GM19468 (cell line): ENCODE results near the gene KRTAP9-1.
"Not testable (repeated sequence)": the region's sequence is repeated elsewhere in the genome, so short reads cannot be mapped to it uniquely, and the experiment has no call there.

Experiments
- ATAC-seq: cut with Tn5 transposase; IDR thresholded peaks from one replicate; pipeline ENCODE4 v1.9.1; 2021; ENCODE audit warnings: mild to moderate bottlenecking, moderate library complexity, moderate number of reproducible peaks; ENCODE audit not compliant: unreplicated experiment; ENCODE audit errors: extremely low read depth

The KRTAP9-1 gene, protein sequence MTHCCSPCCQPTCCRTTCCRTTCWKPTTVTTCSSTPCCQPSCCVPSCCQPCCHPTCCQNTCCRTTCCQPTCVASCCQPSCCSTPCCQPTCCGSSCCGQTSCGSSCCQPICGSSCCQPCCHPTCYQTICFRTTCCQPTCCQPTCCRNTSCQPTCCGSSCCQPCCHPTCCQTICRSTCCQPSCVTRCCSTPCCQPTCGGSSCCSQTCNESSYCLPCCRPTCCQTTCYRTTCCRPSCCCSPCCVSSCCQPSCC

DNA sequence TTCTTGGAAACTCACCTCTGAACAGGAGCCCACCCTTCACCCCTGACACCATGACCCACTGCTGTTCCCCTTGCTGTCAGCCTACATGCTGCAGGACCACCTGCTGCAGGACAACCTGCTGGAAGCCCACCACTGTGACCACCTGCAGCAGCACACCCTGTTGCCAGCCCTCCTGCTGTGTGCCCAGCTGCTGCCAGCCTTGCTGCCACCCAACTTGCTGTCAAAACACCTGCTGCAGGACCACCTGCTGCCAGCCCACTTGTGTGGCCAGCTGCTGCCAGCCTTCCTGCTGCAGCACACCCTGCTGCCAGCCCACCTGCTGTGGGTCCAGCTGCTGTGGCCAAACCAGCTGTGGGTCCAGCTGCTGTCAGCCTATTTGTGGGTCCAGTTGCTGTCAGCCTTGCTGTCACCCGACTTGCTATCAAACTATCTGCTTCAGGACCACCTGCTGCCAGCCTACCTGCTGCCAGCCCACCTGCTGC lies at the start of gene KRTAP9-1:
KRTAP9-1 (plus strand) TSS at position 51 of the 482 bp plus-strand sequence; CDS start at position 51, 0 bp downstream.
- not testable (repeated sequence) for ATAC-seq

DNA sequence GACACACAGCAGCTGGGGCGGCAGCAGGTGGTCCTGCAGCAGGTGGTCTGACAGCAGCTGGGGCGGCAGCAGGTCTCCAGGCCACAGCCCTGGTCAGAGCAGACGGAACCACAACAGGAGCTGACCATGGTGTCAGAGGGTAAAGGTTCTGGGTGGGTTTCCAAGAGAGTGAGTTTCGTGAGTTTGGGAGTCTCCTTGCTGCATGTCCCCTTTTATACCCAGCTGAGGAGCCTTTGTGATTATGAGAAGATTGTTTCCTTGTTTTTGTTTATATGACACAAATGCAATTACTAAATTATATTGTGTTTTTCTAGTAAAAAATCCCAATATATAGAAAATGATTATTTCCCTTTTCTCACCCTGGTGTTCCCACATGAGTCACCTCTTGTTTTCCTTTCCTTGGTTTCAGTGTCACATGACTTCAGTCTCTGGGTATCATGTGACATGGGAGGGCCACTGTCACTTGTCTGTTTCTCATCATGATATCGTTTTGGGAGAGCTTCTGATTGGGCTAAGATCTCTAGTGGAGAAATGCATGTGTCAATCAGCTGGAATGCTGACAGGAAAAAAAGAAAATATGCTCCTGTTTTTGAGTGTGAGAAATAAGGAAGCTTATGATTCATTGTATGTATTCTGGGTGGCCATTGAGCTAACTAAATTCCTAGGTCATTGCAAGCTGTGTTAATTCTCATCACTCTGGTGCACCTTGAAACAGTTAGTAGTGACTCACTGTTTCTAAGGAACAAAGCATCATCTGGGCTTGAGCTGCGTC lies 49.1 kb upstream of the KRTAP9-1 start, which contains the start of gene KRTAP4-6:
KRTAP4-6 (minus strand) TSS at position 185 of the 772 bp plus-strand sequence; CDS start at position 128, 57 bp downstream.
- ATAC-seq, result no peak

DNA sequence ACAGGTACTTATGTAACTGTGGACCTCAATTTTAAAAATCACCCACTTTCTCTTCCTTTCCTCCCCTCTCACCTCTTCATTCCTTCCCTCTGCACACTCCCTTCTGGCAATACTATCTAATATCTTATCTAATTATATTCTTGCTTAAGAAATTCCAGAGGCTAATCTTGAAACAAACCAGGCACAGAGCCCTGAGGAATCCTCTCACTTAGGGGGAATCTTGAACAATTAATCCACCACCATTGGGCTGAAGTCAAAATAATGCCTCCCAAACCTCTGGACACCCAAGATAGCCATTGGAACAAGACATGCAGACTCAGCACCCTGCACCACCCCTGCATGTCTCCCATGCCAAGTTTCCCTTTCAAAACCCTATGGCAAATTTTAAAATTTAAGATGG lies 48.3 kb upstream of the KRTAP9-1 start:
- ATAC-seq, result no peak

DNA sequence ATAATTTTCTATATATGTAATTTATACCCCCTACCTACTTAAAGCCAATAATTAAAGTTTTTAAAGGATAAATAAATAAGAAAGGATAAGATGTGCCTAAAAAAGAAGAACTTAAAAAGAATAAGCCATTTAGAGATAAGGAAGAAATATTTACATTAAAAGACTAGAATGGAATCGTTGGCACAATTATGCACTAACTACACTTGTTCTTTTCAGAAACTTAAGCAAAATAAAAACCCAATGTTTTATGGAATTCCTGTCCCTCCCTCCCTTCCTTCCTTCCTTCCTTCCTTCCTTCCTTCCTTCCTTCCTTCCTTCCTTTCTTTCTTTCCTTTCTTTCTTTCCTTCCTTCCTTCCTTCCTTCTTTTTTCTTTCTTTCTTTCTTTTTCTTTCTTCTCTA lies 44.8 kb upstream of the KRTAP9-1 start:
- ATAC-seq, result no peak

DNA sequence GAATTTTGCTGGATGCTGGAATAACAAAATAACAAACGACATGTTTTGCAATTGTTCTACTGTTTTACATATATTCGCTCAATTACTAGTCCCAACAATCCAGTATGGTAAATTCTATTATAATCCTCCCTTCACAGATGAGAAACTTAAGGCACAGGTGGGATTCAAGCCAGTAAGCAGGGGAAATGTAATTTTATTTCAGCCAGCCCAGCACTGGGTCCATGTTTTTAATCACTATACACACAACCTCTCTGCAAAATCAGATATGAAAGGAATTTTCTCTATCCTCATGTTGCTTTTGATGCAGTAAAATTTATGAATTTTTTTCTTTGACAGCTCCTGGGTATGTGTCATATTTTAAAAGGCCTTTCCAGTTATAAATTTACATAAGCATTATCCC lies 44.4 kb upstream of the KRTAP9-1 start:
- no peak for ATAC-seq

DNA sequence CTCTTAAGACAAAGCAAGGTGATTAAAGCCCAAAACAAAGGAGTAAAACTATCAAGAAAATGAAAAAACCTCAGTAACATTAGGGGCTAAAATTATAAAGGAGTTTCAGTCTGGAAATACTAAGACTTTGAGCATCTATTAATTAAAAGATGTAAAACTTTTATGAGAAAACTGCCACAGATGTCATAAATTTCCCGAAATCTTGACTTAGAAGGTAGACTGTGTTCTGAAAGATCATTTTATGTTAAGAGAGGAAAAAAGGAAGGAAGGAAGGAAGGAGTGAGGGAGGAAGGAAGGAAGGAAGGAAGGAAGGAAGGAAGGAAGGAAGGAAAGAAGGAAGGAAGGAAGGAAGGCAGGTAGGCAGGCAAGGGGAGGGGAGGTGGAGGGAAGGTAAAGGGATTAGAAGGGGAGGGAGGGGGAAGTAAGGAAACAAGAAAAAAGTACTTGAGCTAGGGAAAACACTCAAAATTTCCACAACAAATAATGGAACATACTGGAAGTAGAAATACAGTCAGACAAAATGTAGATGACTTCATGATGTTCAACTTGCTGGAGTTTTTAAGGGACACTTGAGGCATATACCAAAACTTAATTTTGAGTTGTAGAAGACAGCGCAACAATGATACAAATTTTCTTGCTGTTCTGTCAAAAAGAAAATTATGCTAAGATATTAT lies 42.0 kb upstream of the KRTAP9-1 start:
- ATAC-seq, result no peak

DNA sequence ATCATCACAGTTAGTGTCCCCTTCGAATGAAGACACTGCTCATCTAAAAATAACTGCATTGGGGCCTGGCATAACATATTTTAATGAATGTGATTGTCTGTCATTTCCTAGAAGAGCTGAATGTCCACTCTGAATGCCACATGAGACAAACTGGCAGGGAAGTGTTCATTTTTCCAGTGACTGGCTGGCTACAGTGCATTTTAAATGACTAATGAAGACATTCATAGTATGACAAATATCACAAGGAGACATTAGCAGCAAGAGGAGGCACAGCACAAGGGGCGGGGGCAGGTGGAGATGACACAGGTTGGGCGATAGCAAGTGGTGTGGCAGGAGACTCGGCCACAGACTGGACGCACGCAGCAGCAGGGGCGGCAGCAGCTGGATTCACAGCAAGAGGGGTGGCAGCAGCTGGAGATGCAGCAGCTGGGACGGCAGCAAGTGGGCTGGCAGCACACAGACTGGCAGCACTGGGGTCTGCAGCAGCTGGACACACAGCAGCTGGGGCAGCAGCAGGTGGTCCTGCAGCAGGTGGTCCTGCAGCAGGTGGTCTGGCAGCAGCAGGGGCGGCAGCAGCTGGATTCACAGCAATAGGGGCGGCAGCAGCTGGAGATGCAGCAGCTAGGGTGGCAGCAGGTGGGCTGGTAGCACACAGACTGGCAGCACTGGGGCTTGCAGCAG lies 40.6 kb upstream of the KRTAP9-1 start:
- ATAC-seq, result not testable (repeated sequence)

DNA sequence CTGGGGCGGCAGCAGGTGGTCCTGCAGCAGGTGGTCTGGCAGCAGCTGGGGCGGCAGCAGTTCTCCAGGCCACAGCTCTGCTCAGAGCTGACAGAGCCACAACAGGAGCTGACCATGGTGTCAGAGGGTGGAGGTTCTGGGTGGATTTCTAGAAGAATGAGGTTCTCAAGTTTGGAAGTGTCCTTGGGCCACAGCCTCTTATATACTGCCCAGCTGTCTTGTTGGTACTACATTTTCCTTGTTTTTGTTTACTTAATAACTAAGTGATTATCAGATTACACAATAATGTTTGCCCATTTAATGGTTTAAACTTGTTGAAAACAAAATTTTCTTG lies 40.1 kb upstream of the KRTAP9-1 start, which contains the start of gene KRTAP4-5:
KRTAP4-5 (minus strand) TSS at position 174 of the 334 bp plus-strand sequence; CDS start at position 116, 58 bp downstream.
- ATAC-seq, result no peak

DNA sequence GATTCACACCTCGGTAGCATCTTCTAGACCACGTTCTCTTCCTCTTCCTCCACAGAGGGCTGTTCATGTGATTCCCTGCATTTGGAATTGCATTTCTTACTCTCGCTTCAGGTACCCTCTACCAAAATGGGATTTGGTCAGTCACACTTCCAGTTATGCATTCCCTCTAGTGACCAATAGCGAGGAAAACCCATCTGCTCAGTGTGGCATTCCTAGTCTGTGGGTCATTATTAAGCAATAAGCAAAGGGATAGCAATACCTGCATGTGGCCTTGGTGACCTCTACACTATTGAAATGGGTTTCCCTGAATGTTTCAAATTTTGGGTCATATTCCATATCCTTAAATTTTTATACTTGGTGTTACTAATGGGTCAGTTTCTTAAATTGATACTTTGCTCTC lies 39.7 kb upstream of the KRTAP9-1 start:
- no peak for ATAC-seq

DNA sequence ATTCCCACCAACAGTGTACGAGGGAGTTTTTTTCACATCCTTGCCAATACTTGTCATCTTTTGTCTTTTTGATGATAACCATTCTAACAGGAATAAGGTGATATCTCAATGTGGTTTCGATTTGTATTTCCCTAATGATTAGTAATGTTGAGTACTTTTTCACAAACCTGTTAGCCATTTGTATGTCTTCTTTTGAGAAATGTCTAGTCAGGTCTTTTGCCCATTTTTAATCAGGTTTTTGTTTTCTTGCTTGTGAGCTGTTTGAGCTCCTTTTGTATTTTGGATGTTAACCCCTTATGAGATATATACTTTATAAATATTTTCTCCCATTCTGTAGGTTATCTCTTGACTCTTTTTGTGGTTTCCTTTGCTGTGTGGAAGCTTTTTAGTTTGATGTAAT lies 38.2 kb upstream of the KRTAP9-1 start:
- no peak for ATAC-seq

DNA sequence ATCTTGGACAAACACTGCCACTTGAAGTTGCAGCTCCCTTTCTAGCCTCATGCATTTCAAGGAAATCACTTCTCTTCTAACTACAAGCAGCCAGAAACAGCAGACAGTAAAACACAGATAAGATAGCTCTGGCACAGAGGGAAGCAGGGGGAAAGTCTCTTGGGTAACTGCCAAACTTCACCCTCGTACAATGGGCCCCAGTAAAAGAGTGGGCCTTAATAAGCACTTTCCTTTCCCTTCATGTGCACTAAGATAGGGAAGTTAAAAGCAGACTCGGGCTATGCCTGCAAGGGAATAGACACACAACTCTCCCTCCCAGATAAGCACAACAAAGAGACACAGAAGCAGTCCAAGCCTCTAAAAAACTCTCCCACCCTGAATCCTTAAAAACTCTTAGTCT lies 35.8 kb upstream of the KRTAP9-1 start:
- ATAC-seq, result no peak

DNA sequence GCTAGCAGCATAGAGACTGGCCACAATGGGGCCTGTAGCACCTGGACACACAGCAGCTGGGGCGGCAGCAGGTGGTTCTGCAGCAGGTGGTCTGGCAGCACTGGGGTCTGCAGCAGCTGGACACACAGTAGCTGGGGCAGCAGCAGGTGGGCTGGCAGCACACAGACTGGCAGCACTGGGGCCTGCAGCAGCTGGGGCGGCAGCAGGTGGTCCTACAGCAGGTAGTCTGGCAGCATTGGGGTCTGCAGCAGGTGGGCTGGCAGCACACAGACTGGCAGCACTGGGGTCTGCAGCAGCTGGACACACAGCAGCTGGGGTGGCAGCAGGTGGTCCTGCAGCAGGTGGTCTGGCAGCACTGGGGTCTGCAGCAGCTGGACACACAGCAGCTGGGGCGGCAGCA lies 29.5 kb upstream of the KRTAP9-1 start:
- not testable (repeated sequence) for ATAC-seq

DNA sequence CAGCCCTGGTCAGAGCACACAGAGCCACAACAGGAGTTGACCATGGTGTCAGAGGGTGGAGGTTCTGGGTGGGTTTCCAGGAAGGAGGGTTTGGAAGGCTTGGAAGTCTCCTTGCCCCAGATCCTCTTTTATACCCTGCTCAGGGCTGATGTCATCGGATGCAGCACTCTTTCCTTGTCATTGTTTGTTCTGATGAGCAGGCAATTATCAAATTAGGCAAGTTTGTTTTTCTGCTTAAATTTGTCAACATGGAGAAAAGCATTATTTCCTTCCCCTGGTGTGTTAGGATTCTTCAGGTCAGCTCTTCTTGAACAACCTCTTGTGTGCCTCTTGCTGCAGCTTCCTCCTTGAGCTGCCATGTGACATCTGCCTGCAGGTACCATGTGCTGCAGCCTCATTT lies 29.0 kb upstream of the KRTAP9-1 start, which contains the start of gene KRTAP4-4:
KRTAP4-4 (minus strand) TSS at position 101 of the 400 bp plus-strand sequence; CDS start at position 44, 57 bp downstream.
- no peak for ATAC-seq

DNA sequence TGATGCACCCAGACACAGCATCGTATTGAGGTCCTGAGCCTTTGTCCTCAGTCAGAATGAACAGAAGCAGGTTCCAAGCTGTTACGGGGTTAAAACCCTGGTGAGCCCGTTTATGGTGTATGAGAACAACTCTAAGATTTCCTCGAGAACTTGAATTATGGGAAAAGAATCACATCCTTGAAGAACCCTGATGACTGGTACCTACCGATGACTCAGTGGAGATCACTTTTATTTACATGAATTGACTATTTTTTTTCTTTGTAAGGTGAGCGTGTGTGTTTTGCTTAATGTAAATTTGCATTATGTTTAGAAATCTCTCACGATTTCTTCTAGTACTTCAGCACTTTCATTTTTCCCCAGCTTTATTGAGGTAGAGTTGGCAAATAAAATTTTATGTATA lies 25.9 kb upstream of the KRTAP9-1 start:
- ATAC-seq, result no peak

DNA sequence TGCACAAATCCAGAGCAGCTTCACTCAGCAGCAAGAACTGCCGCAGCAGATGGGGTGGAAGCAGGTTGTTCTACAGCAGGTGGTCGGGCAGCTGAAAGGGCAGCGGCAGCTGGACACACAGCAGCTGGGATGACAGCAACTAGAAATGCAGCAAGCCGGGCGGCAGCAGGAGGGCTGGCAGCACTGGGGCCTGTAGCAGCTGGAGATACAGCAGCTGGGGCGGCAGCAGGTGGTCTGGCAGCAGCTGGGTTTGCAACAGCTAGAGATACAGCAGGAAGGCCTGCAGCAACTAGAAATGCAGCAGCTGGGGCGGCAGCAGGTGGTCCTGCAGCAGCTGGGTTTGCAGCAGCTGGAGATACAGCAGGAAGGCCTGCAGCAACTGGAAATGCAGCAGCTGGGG lies 22.1 kb upstream of the KRTAP9-1 start:
- no peak for ATAC-seq

DNA sequence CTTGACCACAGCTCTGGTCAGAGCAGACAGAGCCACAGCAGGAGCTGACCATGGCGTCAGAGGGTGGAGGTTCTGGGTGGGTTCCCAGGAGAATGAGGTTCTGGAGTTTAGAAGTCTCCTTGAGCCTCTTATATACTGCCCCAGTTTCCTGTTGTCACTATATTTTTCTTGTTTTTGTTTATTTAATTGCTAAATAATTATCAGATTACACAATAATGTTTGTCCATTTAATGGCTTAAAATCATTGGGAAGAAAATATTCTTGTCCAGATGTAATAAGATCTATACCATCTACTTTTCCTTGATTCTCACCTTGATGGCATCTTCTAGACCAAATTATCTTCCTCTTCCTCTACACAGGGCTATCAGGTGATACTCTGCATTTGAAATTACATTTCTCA lies 21.6 kb upstream of the KRTAP9-1 start, which contains the start of gene KRTAP4-3:
KRTAP4-3 (minus strand) TSS at position 101 of the 400 bp plus-strand sequence; CDS start at position 52, 49 bp downstream.
- ATAC-seq, result no peak

DNA sequence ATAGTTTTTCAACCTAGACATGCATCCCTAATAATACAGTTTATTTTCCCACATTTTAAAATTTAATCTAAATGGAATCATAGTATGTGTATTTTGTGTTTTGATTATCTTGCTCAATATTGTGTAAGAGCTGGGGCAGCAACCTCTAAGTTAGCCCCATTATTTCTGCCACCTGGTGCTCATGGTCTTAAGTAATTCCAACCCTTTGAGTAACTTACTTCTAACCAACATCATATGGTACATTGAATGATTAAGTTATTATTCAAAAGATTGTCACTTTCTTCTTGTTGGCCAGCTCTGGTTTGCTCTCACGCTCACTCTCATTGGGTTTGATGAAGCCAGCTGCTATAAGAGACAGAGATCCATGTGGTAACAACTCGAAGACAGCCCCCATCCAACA lies 17.8 kb upstream of the KRTAP9-1 start:
- no peak for ATAC-seq

DNA sequence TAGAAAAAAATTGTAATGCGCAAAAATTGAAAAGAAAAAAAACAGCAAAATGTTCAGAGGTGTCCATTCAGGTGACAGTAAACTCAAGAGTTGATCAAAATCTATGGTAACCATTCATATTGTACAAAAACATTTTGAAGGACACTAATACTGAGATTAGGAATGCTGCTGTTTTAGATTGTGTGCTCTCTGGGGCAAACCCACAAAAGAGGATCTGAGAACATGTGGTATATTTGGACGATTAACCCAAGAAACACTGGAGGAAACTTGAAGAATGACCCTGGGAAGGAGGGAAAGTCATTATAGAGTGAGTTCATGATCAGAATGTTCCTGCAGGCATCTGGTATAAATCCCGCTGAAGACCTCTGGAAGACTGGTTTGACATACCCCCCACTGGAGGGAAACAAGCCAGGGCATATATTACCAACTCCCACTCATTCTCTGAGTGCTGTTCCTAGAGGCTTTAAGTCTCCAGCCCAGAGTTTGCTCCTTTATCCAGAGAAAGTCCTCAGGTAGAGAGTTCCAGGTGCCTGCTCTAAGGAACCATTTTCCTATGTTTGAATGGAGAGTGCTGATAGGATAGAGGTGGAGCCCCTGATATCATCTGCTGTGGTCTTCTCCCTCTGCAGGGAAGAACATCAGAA lies 12.8 kb upstream of the KRTAP9-1 start:
- peak; percentile 14 for ATAC-seq

DNA sequence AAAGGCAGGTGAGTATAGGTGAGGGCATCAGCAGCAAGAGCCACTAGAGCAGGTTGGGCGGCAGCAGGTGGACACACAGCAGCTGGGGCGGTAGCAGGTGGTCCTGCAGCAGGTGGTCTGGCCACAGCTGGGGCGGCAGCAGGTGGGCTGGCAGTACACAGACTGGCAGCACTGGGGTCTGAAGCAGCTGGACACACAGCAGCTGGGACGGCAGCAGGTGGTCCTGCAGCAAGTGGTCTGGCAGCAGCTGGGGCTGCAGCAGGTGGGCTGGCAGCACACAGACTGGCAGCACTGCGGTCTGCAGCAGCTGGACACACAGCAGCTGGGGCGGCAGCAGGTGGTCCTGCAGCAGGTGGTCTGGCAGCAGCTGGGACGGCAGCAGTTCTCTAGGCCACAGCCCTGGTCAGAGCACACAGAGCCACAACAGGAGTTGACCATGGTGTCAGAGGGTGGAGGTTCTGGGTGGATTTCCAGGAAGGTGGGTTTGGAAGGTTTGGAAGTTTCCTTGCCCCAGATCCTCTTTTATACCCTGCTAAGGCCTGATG lies 11.9 kb upstream of the KRTAP9-1 start, which contains the start of gene KRTAP4-2:
KRTAP4-2 (minus strand) TSS at position 495 of the 545 bp plus-strand sequence; CDS start at position 438, 57 bp downstream.
- no peak for ATAC-seq
